GM12878 (cell line): ENCODE results near the gene EML3. TPM values are rescaled to one million over a fixed set of nuclear protein-coding genes. Genes with fewer than 3 reads are reported as not detected.
A peak's percentile ranks its signal among the peaks of the same experiment; 100 is the strongest.
"Not testable (repeated sequence)": the region's sequence is repeated elsewhere in the genome, so short reads cannot be mapped to it uniquely, and the experiment has no call there.

ENCODE experiments used
- ATAC-seq: fragments of 200-7000 bp; cut with Tn5 transposase; 3 replicates; pipeline ENCODE4 v1.9.1; 2020; ENCODE audit warnings: mild to moderate bottlenecking, moderate library complexity
- BruUV-seq: library from RNA; stranded (reverse); fragments of 400-500 nt; replicated peaks from 2 replicates; lab custom pipeline; 2021; lab: Mats Ljungman, UMichigan
- CTCF ChIA-PET: fragments of 300-600 bp; sonication (Branson Sonifier 250); formaldehyde crosslinking; extraction: SDS; loops from one replicate; lab custom pipeline; 2021; ENCODE audit warnings: inconsistent platforms; lab: Yijun Ruan, JAX
- POLR2A ChIA-PET: fragments of 350-600 bp; formaldehyde crosslinking; extraction: SDS; loops from one replicate; lab custom pipeline; 2021; ENCODE audit warnings: inconsistent platforms; lab: Charles Lee
- RAD21 ChIA-PET: fragments of 300-600 bp; sonication (Branson Sonifier 250); formaldehyde crosslinking; loops from one replicate; lab custom pipeline; 2023; ENCODE audit warnings: antibody characterized with exemption; ENCODE audit not compliant: unreplicated experiment; lab: Charles Lee
- SMC1A ChIA-PET: fragments of 300-600 bp; sonication (Branson Sonifier 250); formaldehyde crosslinking; loops from one replicate; lab custom pipeline; 2023; ENCODE audit not compliant: unreplicated experiment, uncharacterized antibody; lab: Charles Lee
- DNase-seq: peaks from one replicate; pipeline ENCODE4 v3.0.0-alpha.2; 2011; ENCODE audit warnings: low read depth, low spot score
- FAIRE-seq: peaks from 3 replicates; lab custom pipeline; 2011; peaks lifted over from hg19 to GRCh38; lab: Jason Lieb, UNC
- H2AFZ ChIP-seq: 2 replicates; pipeline ENCODE4 v1.6.0; 2011; ENCODE audit warnings: low read depth, low read length, control low read depth; ENCODE audit not compliant: control insufficient read depth
- H3K27ac ChIP-seq: 2 replicates; pipeline ENCODE4 v1.5.1; 2011; ENCODE audit warnings: control low read depth; ENCODE audit not compliant: control insufficient read depth, insufficient read depth
- H3K27me3 ChIP-seq, 2 experiments: replicated peaks in 1 of 2; 2 replicates each; pipeline versions ENCODE4 v1.6.0 to v1.6.1; 2011; ENCODE audit warnings: low read length in 1 of 2; ENCODE audit not compliant: control insufficient read depth in 2 of 2, insufficient read depth in 2 of 2
- H3K36me3 ChIP-seq, 2 experiments: 2 replicates each; pipeline ENCODE4 v1.5.1; 2011; ENCODE audit warnings: low read length in 1 of 2; ENCODE audit not compliant: control insufficient read depth in 2 of 2, insufficient read depth in 2 of 2
- H3K4me1 ChIP-seq: 2 replicates; pipeline ENCODE4 v1.6.1; 2011; ENCODE audit warnings: mild to moderate bottlenecking, low read length, moderate library complexity, mixed read lengths; ENCODE audit not compliant: control insufficient read depth, insufficient read depth
- H3K4me2 ChIP-seq: 2 replicates; pipeline ENCODE4 v1.6.0; 2011; ENCODE audit warnings: control low read depth; ENCODE audit not compliant: control insufficient read depth, insufficient read depth
- H3K4me3 ChIP-seq: fragments of 200-600 bp; sonication (generic); 2 replicates; pipeline ENCODE4 v1.5.1; 2016
- H3K79me2 ChIP-seq: 2 replicates; pipeline ENCODE4 v1.6.0; 2011; ENCODE audit warnings: low read length; ENCODE audit not compliant: control insufficient read depth, insufficient read depth
- H3K9ac ChIP-seq: 2 replicates; pipeline ENCODE4 v1.8.0; 2011; ENCODE audit warnings: low read length, control low read depth, mixed read lengths; ENCODE audit not compliant: control insufficient read depth, insufficient read depth
- H3K9me3 ChIP-seq: replicated peaks from 3 replicates; pipeline ENCODE4 v1.5.1; 2011; ENCODE audit warnings: mild to moderate bottlenecking, low read length; ENCODE audit not compliant: control insufficient read depth, insufficient read depth
- H4K20me1 ChIP-seq: 2 replicates; pipeline ENCODE4 v1.6.0; 2011; ENCODE audit not compliant: control insufficient read depth, insufficient read depth
- ATF7 ChIP-seq: fragments of 450-650 bp; IDR thresholded peaks from 2 replicates; pipeline ENCODE4 v1.6.1; 2016; ENCODE audit warnings: low read depth, mild to moderate bottlenecking
- E4F1 ChIP-seq: fragments of 450-650 bp; IDR thresholded peaks from 2 replicates; pipeline ENCODE4 v1.6.1; 2018; ENCODE audit warnings: borderline replicate concordance, mild to moderate bottlenecking; ENCODE audit not compliant: partially characterized antibody
- SPI1 ChIP-seq: IDR thresholded peaks from 2 replicates; pipeline ENCODE4 v1.6.1; 2011; ENCODE audit warnings: low read depth, mild to moderate bottlenecking, low read length, moderate library complexity, borderline replicate concordance; ENCODE audit not compliant: insufficient read depth
- SREBF2 ChIP-seq: IDR thresholded peaks from 2 replicates; pipeline ENCODE4 v1.6.1; 2012; ENCODE audit warnings: mild to moderate bottlenecking, low read length
- ZBTB33 ChIP-seq: fragments of 450-650 bp; IDR thresholded peaks from 2 replicates; pipeline ENCODE4 v1.6.1; 2017; ENCODE audit warnings: mild to moderate bottlenecking
- WGBS: methylation state at CpG from one replicate; pipeline ENCODE4 v1.1.6; 2016; ENCODE audit warnings: low lambda C conversion rate; ENCODE audit not compliant: insufficient replicate concordance, insufficient coverage; ENCODE audit errors: missing lambda C conversion rate; 5-methylcytosine and 5-hydroxymethylcytosine counted together
- in situ Hi-C: fragments of 300-500 bp; cut with MboI; formaldehyde crosslinking; loops from 9 replicates; pipeline ENCODE4 v1.14.3; 2018; ENCODE audit warnings: mixed read lengths
- intact Hi-C: fragments of 100-400 bp; cut with micrococcal nuclease; formaldehyde crosslinking; loops from one replicate; pipeline ENCODE4 v1.14.2; 2022; ENCODE audit not compliant: unreplicated experiment
- polyA plus RNA-seq, 11 experiments: library from polyadenylated mRNA; depleted of rRNA in 4 of 11; unstranded in 6 of 11; stranded (reverse) in 5 of 11; fragments of >200 nt; fragmentation: Nextera tagmentation in 4 of 11; fragmentation: Illumina TruSeq in 1 of 11; extraction: Ambion mirVana in 4 of 11; extraction: Trizol in 1 of 11; gene quantifications; 1 replicate in 1 of 11; 2 replicates in 10 of 11; pipeline versions ENCODE4 v1.2.1 to v1.2.3, GENCODE V29; 2011 to 2016; ENCODE audit warnings: inconsistent platforms in 2 of 11, missing spikeins in 2 of 11, low read depth in 1 of 11
- total RNA-seq, 4 experiments: library from RNA; depleted of rRNA in 3 of 4; stranded (reverse); fragments of >200 nt in 3 of 4; fragmentation: Illumina TruSeq in 1 of 4; extraction: Trizol in 1 of 4; gene quantifications; 2 replicates each; pipeline versions ENCODE4 v1.2.1 to v1.2.3, GENCODE V29; 2013 to 2021

EML3 gene
- total and polyA plus RNA-seq, 10 of the 15 experiments (the other 5 are each of a cell fraction or from before 2014, with no cell fraction given) = 0.58 to 82.5 (median 24.8) TPM

GRCh38 chr11:62570903-62571302 is 41.7 kb downstream of the EML3 start:
- BruUV-seq, intact Hi-C loops, H3K9me3 ChIP-seq, DNase-seq, ATAC-seq, H3K27ac ChIP-seq, in situ Hi-C loops, H3K27me3 ChIP-seq, H2AFZ ChIP-seq, H4K20me1 ChIP-seq: not testable (repeated sequence)
- ChIA-PET POLR2A (interaction anchor here (1.0 to 4.7 kb wide), 2 partner anchors 12 to 18 kb away, joined by 3 to 29 read pairs; no protein-coding TSS in a partner anchor), SMC1A (interaction anchor here (1.1 to 2.9 kb wide), 4 partner anchors 11 to 94 kb away, joined by 3 to 15 read pairs (median 7); partner anchors contain the start of genes C11orf98 and CSKMT), CTCF (interaction anchor here (3.1 to 4.4 kb wide), 2 partner anchors 13 to 28 kb away, joined by 18 to 56 read pairs; no protein-coding TSS in a partner anchor), RAD21 (interaction anchor here (0.5 to 3.3 kb wide), 6 partner anchors 9 to 146 kb away, joined by 3 to 14 read pairs (median 6); partner anchors contain the start of gene TUT1)
- peak; percentile 12; the same call in 1 of the 2 replicates for TF ChIP-seq ATF7
- TF ChIP-seq SPI1 = peak; percentile 55; the same call in 1 of the 2 replicates
- 72% methylated on average over 5 of the region's 5 CpGs for WGBS
- Histone ChIP-seq H3K36me3 (peaks cover 13 to 39% of the 10 kb centered on the region in 2 experiments), H3K4me3 (0 out of 2 replicates have a peak overlapping the region, but pooled peaks have one; percentile 99), H3K79me2 (peaks cover 75% of the 10 kb centered on the region), H3K9ac (peak overlapping the region; percentile 4; the same call in 1 of the 2 replicates), H3K4me2 (peak overlapping the region; percentile 80), H3K4me1 (peaks cover 27% of the 10 kb centered on the region)
- FAIRE-seq = peak; percentile 92

DNA sequence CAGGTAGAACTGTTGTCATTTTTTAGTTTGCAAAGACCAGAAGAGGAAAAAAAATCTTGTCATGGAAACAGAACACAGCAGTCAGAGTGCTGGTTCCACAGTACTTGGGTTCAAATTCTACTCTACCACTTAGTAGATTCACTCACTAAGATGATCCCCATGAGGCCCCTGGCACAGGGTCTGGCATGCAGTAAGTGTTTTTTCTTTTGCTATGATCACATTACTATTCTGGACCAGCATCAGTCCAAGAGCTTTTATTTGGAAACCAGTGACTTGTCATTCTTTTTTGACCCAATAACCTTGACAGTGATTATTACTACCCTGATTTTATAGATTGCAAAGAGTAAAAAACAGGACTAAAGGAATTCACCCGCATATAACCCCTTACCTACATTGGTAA is 43.0 kb downstream of the EML3 start:
- no peak for ATAC-seq
- CTCF ChIA-PET = interaction anchor here (0.6 to 4.4 kb wide), 9 partner anchors 11 to 205 kb away, joined by 3 to 56 read pairs (median 3); partner anchors contain the start of gene AHNAK
- no peaks in the 10 kb centered on the region for H3K9me3 ChIP-seq
- in situ Hi-C loops = no loop called here
- peaks cover 77% of the 10 kb centered on the region for H3K79me2 ChIP-seq
- H3K27ac ChIP-seq = no peak overlapping the region
- no TSS peak for BruUV-seq
- SMC1A ChIA-PET = interaction anchor here (0.8 to 2.9 kb wide), 7 partner anchors 10 to 175 kb away, joined by 3 to 15 read pairs (median 5); partner anchors contain the start of genes C11orf98 and CSKMT
- peaks cover 24% of the 10 kb centered on the region for H3K4me1 ChIP-seq
- H3K4me3 ChIP-seq = no peak overlapping the region
- POLR2A ChIA-PET = interaction anchor here (0.6 to 4.7 kb wide), 4 partner anchors 11 to 98 kb away, joined by 3 to 29 read pairs (median 4); partner anchors contain the start of genes C11orf98, CSKMT and TUT1
- WGBS = 53% methylated on average over 1 of the region's 1 CpG
- peaks cover 7 to 47% of the 10 kb centered on the region in 2 experiments for H3K36me3 ChIP-seq
- no peak for DNase-seq
- no peak for FAIRE-seq
- RAD21 ChIA-PET = interaction anchor here (1.0 to 3.3 kb wide), 4 partner anchors 8 to 145 kb away, joined by 3 to 14 read pairs (median 9); no protein-coding TSS in a partner anchor
- H3K9ac ChIP-seq = no peak overlapping the region
- H2AFZ ChIP-seq = no peak overlapping the region
- TF ChIP-seq SREBF2 = no peak
- no peak for TF ChIP-seq ZBTB33
- TF ChIP-seq E4F1 = no peak
- TF ChIP-seq, all 136 proteins: peak for 0
- 0 out of 2 replicates have a peak overlapping the region, but pooled peaks have one; percentile 23 for H3K4me2 ChIP-seq
- H4K20me1 ChIP-seq = peaks cover 4% of the 10 kb centered on the region; the same call in 1 of the 2 replicates
- intact Hi-C loops = no loop called here
- H3K27me3 ChIP-seq = no peaks in the 10 kb centered on the region
